HG02798 (cell line): ENCODE measurements around the gene SACS.

Experiments used
- ATAC-seq: cut with Tn5 transposase; IDR thresholded peaks from one replicate; pipeline ENCODE4 v1.9.1; 2021; ENCODE audit warnings: mild to moderate bottlenecking; ENCODE audit not compliant: unreplicated experiment, poor library complexity

Gene SACS

GRCh38 chr13:23433171-23434153 lies at the start of gene SACS:
Gene SACS (minus strand): TSS chr13:23433702. CDS start chr13:23411239, 22,463 bp downstream.
- no peak for ATAC-seq

GRCh38 chr13:23480324-23480723 lies 46.8 kb upstream of the SACS start:
- ATAC-seq, result no peak

- ATAC-seq, result no peak
These were observed 43.6 kb upstream of the SACS start for GRCh38 chr13:23477101-23477500.

- ATAC-seq, result no peak
These were observed 39.7 kb upstream of the SACS start for GRCh38 chr13:23473221-23473620.

- ATAC-seq, result no peak
These were observed 38.7 kb upstream of the SACS start for GRCh38 chr13:23472189-23472588.

GRCh38 chr13:23470790-23471614 lies 37.5 kb upstream of the SACS start:
- no peak for ATAC-seq

- ATAC-seq, result no peak
These were observed 36.5 kb upstream of the SACS start for GRCh38 chr13:23469951-23470421.

- no peak for ATAC-seq
These were observed 35.3 kb upstream of the SACS start for GRCh38 chr13:23468811-23469210.

GRCh38 chr13:23467932-23468278 lies 34.4 kb upstream of the SACS start:
- ATAC-seq, result no peak

GRCh38 chr13:23467048-23467931 lies 33.8 kb upstream of the SACS start:
- ATAC-seq, result no peak

- peak; percentile 89 for ATAC-seq
These were observed 32.9 kb upstream of the SACS start for GRCh38 chr13:23466144-23467002.

- no peak for ATAC-seq
These were observed 30.2 kb upstream of the SACS start for GRCh38 chr13:23463661-23464060.

- no peak for ATAC-seq
These were observed 29.5 kb upstream of the SACS start for GRCh38 chr13:23462815-23463559.

- ATAC-seq, result no peak
These were observed 28.0 kb upstream of the SACS start for GRCh38 chr13:23461544-23461943.

GRCh38 chr13:23460921-23461320 lies 27.4 kb upstream of the SACS start:
- ATAC-seq, result no peak

GRCh38 chr13:23460309-23460708 lies 26.8 kb upstream of the SACS start:
- peak; percentile 60 for ATAC-seq

- ATAC-seq, result no peak
These were observed 25.5 kb upstream of the SACS start for GRCh38 chr13:23458989-23459388.

GRCh38 chr13:23456437-23457210 lies 23.1 kb upstream of the SACS start:
- ATAC-seq, result no peak
